Activated effector memory CD4-positive, alpha-beta T cell treated with anti-CD3 and anti-CD28 coated beads, Interleukin-2, amount 50 U/mL, for 16 hours (primary cell): Measurements from ENCODE around the gene DCANP1.

ENCODE experiments used
- DNase-seq: peaks from one replicate; pipeline ENCODE4 v3.0.0-alpha.2; 2020

Gene DCANP1

GRCh38 chr5:135440916-135441315, 6.2 kb downstream of the DCANP1 start:
- no peak for DNase-seq

DNA sequence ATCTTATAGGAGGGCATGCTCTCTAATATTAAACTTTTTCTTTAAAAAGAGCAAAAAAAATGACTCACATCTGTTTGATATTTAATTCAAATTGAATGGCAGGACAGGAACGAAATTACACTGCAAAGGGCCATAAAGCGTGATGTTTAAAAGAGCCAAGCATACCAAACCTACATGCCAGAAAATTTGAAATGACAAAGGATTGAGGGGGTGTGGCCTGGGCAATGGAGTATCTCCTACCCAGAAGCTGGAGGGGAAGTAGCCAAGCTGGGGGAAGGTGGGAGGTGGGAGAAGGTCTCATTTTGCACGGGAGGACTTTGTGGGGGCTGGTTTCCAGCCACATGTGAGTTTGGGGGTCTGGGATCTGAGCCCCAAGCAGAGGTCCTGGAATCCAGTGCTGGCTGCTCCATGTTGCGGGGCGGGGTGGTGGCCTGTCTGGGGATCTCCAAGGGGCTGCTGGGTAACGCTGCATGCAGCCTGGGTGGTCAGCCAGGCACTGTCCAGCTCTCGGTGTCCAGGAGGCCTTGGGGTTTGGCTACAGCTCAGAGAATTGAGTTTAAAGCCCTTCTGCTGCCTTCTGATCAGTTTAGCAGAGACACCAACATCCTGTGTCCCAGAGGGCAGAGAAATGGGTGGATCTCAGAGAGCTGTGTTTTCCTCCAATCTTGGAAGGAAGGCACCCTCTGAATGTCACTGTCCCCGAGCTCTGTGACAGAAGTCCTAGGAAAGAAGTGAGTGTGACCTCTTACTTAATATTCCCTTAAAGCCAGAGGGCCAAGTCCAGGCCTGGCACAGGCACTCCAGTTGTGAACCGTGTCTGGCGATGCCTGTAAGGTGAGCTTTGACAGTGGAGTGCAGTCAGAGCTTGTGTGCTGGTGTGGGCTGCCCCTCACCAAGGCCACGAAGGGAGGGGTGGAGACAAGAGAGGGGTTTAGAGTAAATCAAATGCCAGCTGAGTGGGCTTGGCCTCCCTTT, 7.6 kb downstream of the DCANP1 start:
- no peak for DNase-seq

GRCh38 chr5:135438636-135439221, 8.4 kb downstream of the DCANP1 start:
- DNase-seq = no peak

DNA sequence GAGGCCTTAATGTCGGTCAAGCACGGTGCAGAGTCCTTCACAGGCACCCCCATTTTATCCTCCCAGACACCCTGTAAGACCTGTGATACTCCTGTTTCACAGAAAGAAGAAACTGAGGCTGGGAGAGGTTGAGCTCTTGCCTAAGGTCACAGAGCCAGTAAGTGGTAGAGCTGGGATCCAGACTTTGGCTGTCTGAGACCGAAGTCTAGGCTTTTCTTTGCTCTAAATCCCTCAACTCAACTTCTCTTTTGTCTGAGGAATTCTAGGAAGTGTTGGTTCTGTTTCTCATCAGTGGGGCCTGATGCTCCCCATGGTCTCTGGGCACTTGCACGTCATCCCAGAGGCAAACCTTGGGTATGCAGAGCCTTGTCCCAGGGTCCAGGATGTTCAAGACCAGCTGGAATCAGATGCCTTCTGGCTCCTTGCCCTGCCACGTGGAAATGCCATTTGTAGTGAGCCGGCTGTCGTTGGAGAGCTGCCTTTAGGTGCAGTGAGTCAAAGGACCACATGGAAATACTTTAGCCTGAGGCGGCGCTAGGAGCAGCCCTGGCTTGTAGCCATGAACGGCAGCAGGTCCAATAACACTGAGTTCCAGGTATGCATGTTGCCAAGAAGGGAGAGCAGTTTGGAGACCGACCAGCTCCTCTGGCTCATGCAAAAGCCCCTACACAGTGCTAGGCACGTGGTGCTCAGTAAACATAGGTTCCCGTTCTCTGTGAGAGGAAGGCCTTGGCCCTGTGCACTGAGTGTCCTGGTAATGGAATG, 9.2 kb downstream of the DCANP1 start:
- no peak for DNase-seq

- no peak for DNase-seq
These were observed 9.7 kb downstream of the DCANP1 start for GRCh38 chr5:135437422-135437795.

- DNase-seq = no peak
These were observed 10.2 kb downstream of the DCANP1 start for GRCh38 chr5:135436951-135437418.

DNA sequence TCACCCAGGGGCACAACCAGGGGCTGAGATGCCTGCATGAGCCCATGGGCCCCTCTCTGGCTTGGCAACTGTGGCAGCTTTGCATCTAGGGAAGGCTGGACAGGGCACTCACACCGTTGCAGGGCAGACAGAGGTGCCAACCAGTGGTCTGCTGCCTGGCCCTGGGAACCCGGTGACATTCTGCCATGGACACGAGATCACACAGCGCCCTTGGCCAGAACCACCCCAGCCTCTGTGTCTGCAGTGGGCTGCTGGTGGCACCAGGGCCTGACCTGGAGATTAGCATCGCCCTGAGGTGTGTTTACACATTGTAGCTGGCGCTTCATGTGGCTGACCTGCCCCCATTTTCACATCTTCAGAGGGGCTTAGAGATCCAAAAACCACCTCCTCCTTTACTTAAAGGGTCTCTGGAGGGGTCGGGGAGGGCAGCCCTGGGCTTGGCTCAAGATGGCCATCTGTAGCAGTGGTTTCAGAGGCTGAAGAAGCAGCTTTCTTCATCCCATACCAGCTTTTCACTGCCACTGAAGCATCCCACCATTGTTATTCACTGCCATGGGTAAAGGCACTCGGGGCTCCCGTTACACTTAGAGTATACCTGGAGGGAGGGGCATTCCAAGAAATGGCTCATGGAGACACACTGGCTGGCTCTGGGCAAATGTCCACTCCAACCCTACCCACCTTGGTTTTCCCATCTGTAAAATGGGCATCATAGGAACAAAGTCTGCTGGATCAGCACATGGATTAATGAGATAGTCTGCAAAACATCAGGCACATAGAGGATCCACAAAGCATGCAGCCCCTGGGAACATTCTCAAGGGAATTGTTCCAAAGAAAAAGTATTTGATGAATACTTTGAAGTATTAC, 11.4 kb downstream of the DCANP1 start:
- DNase-seq = no peak

DNA sequence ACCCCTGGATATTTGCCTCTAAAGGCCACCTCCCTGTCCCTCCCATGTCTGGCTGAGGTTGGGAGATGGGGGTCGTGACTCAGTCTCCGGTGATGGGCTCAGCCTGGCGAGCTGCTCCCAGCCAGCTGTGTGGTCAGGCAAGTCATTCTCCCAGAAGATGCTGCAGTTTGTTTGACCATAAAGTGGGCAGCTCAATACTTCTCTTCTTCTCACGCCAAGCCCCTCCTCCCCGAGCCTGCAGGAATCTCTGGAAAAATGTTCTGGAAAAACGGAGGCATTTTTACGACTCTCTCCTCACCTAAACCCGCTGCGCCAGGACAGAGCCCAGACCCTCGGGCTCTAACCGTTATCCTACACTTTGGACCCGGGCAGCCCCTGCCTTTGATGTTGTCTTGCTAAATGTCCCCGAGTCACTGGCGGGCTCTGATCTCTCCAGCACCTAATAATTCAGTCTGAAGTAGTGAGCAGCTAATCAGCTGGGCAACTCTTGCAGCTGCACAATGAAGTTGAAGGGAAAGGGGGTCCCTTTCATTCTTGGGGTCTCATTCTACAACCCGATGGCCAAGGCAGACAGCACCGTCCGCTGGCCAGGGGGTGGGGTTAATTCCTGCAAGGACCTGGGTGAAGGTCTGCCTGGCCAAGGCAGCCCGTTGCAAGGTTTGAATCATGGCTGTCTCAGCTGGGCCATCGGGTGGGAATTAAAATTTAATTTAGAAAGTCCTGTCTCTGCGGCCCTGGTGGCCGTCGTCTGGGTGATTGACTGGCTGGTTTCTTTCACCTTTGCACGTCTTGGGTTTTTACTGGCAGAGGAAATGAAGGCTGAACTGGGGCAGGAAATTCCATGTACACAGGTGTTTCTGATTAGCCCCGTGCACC, 12.3 kb downstream of the DCANP1 start:
- no peak for DNase-seq

- no peak for DNase-seq
These were observed 13.3 kb downstream of the DCANP1 start for GRCh38 chr5:135433681-135434426.

- DNase-seq = no peak
These were observed 15.0 kb downstream of the DCANP1 start for GRCh38 chr5:135432113-135432512.

GRCh38 chr5:135430135-135430437, 17.1 kb downstream of the DCANP1 start:
- no peak for DNase-seq

- DNase-seq = no peak
These were observed 17.6 kb downstream of the DCANP1 start for GRCh38 chr5:135429301-135430134.

GRCh38 chr5:135428586-135428985, 18.6 kb downstream of the DCANP1 start:
- no peak for DNase-seq

DNA sequence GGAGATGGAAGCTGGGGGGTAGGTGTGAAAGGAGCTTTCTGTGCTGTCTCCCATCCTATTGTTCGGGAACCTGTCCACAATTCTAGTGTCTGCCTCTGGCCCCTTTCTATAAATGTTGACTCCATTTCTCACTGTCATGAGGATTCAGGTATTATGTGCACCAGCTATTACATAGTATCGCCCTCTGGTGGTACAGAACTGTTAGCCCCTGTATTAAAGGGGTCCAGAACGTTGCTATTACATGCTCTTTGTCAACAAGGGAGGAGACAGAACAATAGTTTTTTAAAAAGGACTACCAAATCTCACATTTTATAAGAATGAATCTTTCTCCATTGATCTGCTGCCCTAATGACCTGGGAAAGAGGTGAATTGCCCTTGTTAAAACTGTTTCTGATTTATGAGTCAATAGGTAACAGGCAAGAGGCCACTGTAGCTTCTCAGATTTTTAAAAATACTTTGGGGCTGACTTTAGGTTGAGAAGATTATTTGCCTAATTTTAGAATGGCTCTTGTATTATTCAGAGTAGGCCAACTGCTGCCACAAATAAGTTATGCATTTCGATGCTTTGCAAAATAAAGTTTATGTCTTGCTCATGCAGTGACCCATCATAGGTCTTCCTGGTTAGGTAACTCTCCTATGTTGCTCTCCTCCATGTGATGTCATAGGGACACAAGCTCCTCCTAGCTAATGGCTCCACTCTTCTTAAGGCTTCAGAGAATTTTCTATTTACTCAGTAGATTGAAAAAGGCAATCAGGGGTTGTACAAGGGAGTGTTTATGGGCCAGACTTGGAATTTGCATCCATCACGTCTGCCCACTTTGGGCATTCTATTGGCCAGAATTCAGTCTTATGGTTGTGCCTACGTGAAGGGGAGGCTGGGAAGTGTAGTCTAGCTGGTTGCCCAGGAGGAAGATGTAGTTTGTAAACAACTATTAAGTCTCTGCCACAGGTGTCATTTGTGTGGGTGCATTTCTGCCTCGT, 20.8 kb downstream of the DCANP1 start:
- no peak for DNase-seq

DNA sequence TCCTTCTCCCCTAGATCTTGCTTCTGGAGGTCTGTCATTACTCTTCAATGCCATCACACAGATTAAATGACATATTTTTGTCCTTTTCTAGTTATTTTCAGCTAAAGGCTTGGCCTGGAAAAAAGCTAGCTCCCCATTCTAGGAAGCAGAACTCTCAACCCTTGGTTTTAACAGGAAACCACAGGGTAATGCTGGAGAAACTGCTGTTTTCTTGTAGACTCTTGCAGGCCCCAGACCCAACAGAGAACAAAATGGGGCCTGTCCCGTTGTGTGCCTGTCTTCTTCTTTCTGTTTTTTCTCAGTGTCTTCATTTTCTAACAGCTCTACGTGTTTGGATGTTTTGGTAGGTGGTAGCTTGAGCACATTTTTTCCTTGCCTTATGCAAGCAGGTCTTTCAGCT, 21.5 kb downstream of the DCANP1 start:
- no peak for DNase-seq

- DNase-seq = no peak
These were observed 23.3 kb downstream of the DCANP1 start for GRCh38 chr5:135423846-135424168.

GRCh38 chr5:135423146-135423845, 23.9 kb downstream of the DCANP1 start:
- DNase-seq = no peak

DNA sequence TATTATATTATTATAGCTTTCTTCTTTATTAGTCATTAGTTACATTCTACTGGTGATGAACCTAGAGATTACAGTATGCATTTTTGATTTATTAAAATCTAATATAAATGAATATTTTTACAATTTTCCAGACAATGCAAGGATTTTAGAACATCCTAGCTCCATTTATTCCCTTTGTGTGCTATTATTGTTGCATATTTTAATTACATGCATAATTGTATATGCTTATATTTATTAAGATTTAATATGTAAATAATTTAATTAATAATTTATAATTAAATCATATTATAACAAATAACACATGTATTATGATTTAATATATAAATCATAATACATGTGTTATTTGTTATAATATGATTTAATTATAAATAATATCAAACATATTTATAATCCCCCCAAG, 24.7 kb downstream of the DCANP1 start:
- DNase-seq = no peak
